Ishikawa (cell line): ENCODE results near the gene GDF15.
A peak's percentile ranks its signal among the peaks of the same experiment; 100 is the strongest.

Source experiments
- CEBPB ChIP-seq: IDR thresholded peaks from 2 replicates; pipeline ENCODE4 v1.6.1; 2012
- CREB1 ChIP-seq: IDR thresholded peaks from 2 replicates; pipeline ENCODE4 v1.6.1; 2012; ENCODE audit warnings: low read depth
- EGR1 ChIP-seq: IDR thresholded peaks from 2 replicates; pipeline ENCODE4 v1.6.1; 2012
- EP300 ChIP-seq: IDR thresholded peaks from 2 replicates; pipeline ENCODE4 v1.6.1; 2012; ENCODE audit warnings: borderline replicate concordance
- FOXM1 ChIP-seq: IDR thresholded peaks from 2 replicates; pipeline ENCODE4 v1.6.1; 2012; ENCODE audit warnings: low read depth, borderline replicate concordance
- MAX ChIP-seq: IDR thresholded peaks from 2 replicates; pipeline ENCODE4 v1.6.1; 2012
- NFIC ChIP-seq: IDR thresholded peaks from 2 replicates; pipeline ENCODE4 v1.6.1; 2012
- RAD21 ChIP-seq: IDR thresholded peaks from 2 replicates; pipeline ENCODE4 v1.6.1; 2012; ENCODE audit warnings: low read depth
- REST ChIP-seq: IDR thresholded peaks from 2 replicates; pipeline ENCODE4 v1.6.1; 2012; ENCODE audit warnings: low read depth, mild to moderate bottlenecking
- TAF1 ChIP-seq: IDR thresholded peaks from 2 replicates; pipeline ENCODE4 v1.6.1; 2012; ENCODE audit warnings: low read depth, mild to moderate bottlenecking
- TCF12 ChIP-seq: IDR thresholded peaks from 2 replicates; pipeline ENCODE4 v1.6.1; 2012; ENCODE audit warnings: low read depth
- TEAD4 ChIP-seq: IDR thresholded peaks from 2 replicates; pipeline ENCODE4 v1.6.1; 2012
- USF1 ChIP-seq: IDR thresholded peaks from 2 replicates; pipeline ENCODE4 v1.6.1; 2012
- YY1 ChIP-seq: IDR thresholded peaks from 2 replicates; pipeline ENCODE4 v1.6.1; 2012; ENCODE audit warnings: low read depth
- ZBTB7A ChIP-seq: IDR thresholded peaks from 2 replicates; pipeline ENCODE4 v1.6.1; 2012; ENCODE audit warnings: low read depth

GDF15 gene

GRCh38 chr19:18385675-18386542, at the start of gene GDF15:
TSS of gene GDF15 (plus strand) at chr19:18386158. CDS start at chr19:18386190, 32 bp downstream.
- no peak for TF ChIP-seq TAF1
- TF ChIP-seq NFIC = no peak
- no peak for TF ChIP-seq YY1
- peak; percentile 28; the same call in 1 of the 2 replicates for TF ChIP-seq EP300
- TF ChIP-seq TCF12 = no peak
- TF ChIP-seq ZBTB7A = 0 out of 2 replicates have a peak, but pooled peaks have one; percentile 24
- TF ChIP-seq MAX = no peak
- TF ChIP-seq USF1 = no peak
- TF ChIP-seq CREB1 = no peak
- no peak for TF ChIP-seq EGR1
- no peak for TF ChIP-seq REST
- peak; percentile 51 for TF ChIP-seq RAD21
- no peak for TF ChIP-seq FOXM1

GRCh38 chr19:18338541-18338940, 47.4 kb upstream of the GDF15 start:
- TF ChIP-seq FOXM1 (no peak), MAX (no peak), TAF1 (no peak), REST (no peak), NFIC (no peak), CEBPB (no peak), RAD21 (no peak), ZBTB7A (no peak), TEAD4 (no peak), USF1 (no peak)

- TF ChIP-seq RAD21 (peak; percentile 10; the same call in 1 of the 2 replicates), REST (no peak)
Observed at GRCh38 chr19:18339723-18340122, 46.2 kb upstream of the GDF15 start.

- no peak for TF ChIP-seq YY1
- no peak for TF ChIP-seq FOXM1
- no peak for TF ChIP-seq EP300
- TF ChIP-seq CREB1 = no peak
- peak; percentile 52 for TF ChIP-seq MAX
- no peak for TF ChIP-seq USF1
- no peak for TF ChIP-seq TCF12
- no peak for TF ChIP-seq REST
- no peak for TF ChIP-seq TAF1
- no peak for TF ChIP-seq RAD21
- peak; percentile 95; the same call in 1 of the 2 replicates for TF ChIP-seq ZBTB7A
- TF ChIP-seq CEBPB = no peak
- no peak for TF ChIP-seq NFIC
- 0 out of 2 replicates have a peak, but pooled peaks have one; percentile 19 for TF ChIP-seq TEAD4
- TF ChIP-seq EGR1 = no peak
Observed at GRCh38 chr19:18340190-18340989, 45.6 kb upstream of the GDF15 start, which contains the start of gene PGPEP1. TSS of gene PGPEP1 (plus strand) at chr19:18340598. CDS start at chr19:18340682, 84 bp downstream.
